ENCODE results near the gene KBTBD3.
"Not testable (repeated sequence)": the region's sequence is repeated elsewhere in the genome, so short reads cannot be mapped to it uniquely, and the experiment has no call there.

Gene KBTBD3

GRCh38 chr11:106061954-106062949 is 14.9 kb downstream of the KBTBD3 start:
- no peak for DNase-seq (ENCODE audit: low spot score)

DNA sequence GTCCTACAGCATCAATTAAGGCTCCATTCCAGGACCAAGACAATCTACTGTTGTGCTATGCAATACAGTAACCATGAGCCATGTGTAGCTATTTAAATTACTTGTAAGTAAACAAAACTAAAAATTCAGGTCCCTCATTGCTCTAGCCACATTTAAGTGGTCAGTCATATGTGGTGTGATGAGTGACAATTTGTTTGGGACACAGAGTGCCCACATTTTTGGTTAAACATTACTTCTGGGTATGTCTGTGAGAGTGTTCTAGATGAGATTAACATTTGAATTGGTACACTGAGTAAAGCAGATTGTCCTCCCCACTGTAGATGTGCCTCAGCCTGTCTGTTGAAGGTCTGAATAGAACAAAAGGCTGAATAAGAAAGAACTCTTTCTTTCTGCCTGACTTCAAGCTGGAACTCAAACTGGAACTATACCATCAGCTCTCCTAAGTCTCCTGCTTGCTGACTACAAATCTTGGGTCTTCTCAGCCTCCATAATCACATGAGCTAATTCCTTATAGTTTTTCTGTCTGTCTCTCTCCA is 15.8 kb downstream of the KBTBD3 start:
- no peak for DNase-seq (ENCODE audit: low spot score)

- DNase-seq (ENCODE audit: low spot score) = no peak
Observed at GRCh38 chr11:106059617-106060016, 17.5 kb downstream of the KBTBD3 start.

- not testable (repeated sequence) for DNase-seq (ENCODE audit: low spot score)
Observed at GRCh38 chr11:106058377-106058776, 18.8 kb downstream of the KBTBD3 start.

- DNase-seq (ENCODE audit: low spot score) = no peak
Observed at GRCh38 chr11:106051103-106051502, 26.0 kb downstream of the KBTBD3 start.

DNA sequence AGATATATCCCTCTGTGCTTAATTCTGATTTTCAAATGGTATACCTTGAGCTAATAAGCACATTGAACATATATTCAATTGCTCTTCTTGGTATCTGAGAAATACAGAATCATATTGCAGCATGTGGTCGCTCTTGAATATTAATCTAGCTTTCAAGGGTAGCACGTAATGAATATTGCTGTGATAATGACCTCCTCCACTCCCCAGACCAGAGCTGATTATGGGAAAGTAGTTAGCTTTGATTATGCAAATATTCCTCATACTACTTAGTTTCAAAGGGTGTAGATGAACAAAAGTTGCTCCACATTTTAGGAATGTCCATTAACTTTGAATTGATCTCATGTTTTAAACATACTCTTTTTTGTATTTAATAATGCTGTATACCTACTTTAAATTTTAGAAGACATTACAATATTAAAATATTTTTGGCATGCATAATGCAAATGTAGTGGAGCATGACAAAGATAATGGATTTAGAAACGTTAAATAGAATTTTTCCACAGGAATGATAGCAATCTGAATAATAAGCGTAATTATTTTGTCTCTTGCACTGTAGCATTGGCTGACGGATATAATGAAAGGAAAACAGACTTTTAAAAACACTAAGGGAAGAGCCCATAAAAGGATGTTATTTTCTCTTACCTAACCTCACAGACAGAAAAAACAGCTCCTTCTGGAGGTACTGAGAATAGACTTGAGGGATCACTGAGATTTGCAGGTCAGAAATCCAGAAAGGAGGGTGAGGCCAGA is 27.2 kb downstream of the KBTBD3 start:
- DNase-seq (ENCODE audit: low spot score) = no peak

DNA sequence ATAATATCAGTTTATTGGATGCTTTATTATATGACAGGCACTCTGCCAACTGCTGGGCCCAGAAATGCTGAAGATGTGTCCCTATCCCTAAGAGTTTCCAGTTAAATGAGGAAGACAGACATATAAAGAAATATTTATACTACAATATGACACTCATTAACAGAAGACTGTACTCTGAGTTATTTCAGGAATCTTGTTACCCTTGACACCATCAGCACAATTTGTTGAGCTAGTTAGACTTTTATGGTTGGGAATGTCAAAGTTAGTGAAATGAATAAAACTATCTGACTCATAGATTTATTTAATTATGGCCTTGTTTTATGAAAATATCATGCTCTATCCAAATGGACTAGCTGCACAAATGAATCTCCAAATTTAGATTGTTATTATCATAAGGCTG is 29.5 kb downstream of the KBTBD3 start:
- no peak for DNase-seq (ENCODE audit: low spot score)

GRCh38 chr11:106043540-106043939 is 33.6 kb downstream of the KBTBD3 start:
- no peak for DNase-seq (ENCODE audit: low spot score)

GRCh38 chr11:106032861-106033260 is 44.3 kb downstream of the KBTBD3 start:
- DNase-seq (ENCODE audit: low spot score) = no peak

DNA sequence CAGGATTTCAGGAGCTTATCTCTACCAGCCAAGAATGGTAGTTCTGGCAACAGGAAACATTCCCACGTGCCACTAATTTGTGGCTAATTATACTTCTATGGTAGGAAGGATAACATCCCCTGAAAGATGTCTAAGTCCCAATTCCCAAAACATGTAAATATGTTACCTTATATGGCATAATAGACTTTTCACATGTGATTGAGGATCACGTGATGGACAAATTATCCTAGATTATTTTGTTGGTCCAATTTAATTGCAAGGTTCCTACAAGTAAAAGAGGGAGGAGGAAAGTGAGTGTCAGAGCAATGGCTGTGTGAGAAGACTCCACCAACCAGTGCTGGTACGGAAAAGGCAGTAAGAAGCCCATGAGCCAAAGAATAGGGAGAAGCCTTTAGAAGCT is 45.2 kb downstream of the KBTBD3 start:
- no peak for DNase-seq (ENCODE audit: low spot score)

- no peak for DNase-seq (ENCODE audit: low spot score)
Observed at GRCh38 chr11:106031202-106031810, 45.8 kb downstream of the KBTBD3 start.

GRCh38 chr11:106030609-106031008 is 46.5 kb downstream of the KBTBD3 start:
- no peak for DNase-seq (ENCODE audit: low spot score)

GRCh38 chr11:106022795-106023275 is 54.3 kb downstream of the KBTBD3 start:
- DNase-seq (ENCODE audit: low spot score) = no peak

- DNase-seq (ENCODE audit: low spot score) = peak; percentile 99
Observed at GRCh38 chr11:106021967-106022794, 55.0 kb downstream of the KBTBD3 start, which contains the start of gene MSANTD4. Gene MSANTD4 (minus strand): TSS chr11:106022240. CDS start chr11:106010917, 11,323 bp downstream.

GRCh38 chr11:106021181-106021966 is 55.8 kb downstream of the KBTBD3 start:
- DNase-seq (ENCODE audit: low spot score) = no peak

DNA sequence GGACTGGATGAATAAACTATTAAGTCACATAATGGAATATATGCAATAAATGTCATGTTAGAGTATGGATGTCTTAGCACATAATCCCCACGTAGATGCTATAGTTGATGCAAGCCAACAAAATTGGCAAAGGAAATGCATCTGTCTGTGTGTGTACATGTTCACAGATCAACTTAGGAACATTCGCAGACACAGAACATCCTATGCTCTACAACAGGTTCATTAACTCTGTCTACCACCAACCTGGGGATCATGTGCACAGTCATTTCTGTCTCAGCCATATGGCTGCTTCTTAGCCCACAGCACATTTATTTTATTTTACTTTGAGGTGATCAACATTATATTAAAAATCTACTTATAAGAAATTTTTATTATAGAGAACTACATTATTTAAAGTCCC is 60.1 kb downstream of the KBTBD3 start:
- no peak for DNase-seq (ENCODE audit: low spot score)

- DNase-seq (ENCODE audit: low spot score) = no peak
Observed at GRCh38 chr11:106015066-106015465, 62.1 kb downstream of the KBTBD3 start.

GRCh38 chr11:106014620-106015019 is 62.5 kb downstream of the KBTBD3 start:
- DNase-seq (ENCODE audit: low spot score) = no peak

GRCh38 chr11:106014035-106014434 is 63.1 kb downstream of the KBTBD3 start:
- DNase-seq (ENCODE audit: low spot score) = no peak

DNA sequence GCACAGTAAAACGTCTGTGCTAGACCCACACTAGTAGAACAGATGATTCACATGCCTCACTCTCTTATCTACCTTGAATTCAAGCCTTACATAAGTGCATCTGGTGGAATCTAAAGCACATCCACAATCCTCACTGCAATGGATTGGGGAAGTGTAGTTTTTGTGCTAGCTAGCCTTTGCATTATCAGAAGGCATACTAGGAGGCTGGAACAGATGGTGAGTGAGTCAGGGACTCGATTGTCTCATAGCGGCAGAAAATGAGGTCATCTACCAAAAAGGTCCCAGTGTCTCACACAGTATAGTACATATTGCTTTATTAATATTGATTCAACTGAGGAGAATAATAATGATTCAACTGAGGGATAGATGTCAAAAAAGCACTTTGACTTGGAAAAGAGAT is 64.4 kb downstream of the KBTBD3 start:
- DNase-seq (ENCODE audit: low spot score) = no peak

All from CD4-positive, alpha-beta T cell treated with Interleukin-2 at 100 ng/mL for 4 hours (primary cell).